PC-9 (cell line): ENCODE results near the gene CEBPA. TPM values are rescaled to one million over a fixed set of nuclear protein-coding genes. Genes with fewer than 3 reads are reported as not detected.

Source experiments
- BruUV-seq: library from RNA; stranded (reverse); fragments of 400-500 nt; replicated peaks from 2 replicates; lab custom pipeline; 2021; lab: Mats Ljungman, UMichigan
- CTCF ChIA-PET: fragments of 300-600 bp; sonication (Branson Sonifier 250); formaldehyde crosslinking; loops from one replicate; lab custom pipeline; 2022; ENCODE audit warnings: antibody characterized with exemption; lab: Charles Lee
- POLR2A ChIA-PET: fragments of 300-600 bp; sonication (Branson Sonifier 250); formaldehyde crosslinking; loops from one replicate; lab custom pipeline; 2022; ENCODE audit warnings: antibody characterized with exemption; ENCODE audit not compliant: unreplicated experiment; lab: Charles Lee
- DNase-seq, 2 experiments: peaks; one replicate each; pipeline versions ENCODE4 v3.0.0 to v3.0.0-alpha.2; 2015 to 2022; ENCODE audit warnings: mixed read lengths in 1 of 2
- H2AFZ ChIP-seq: fragments of 200-600 bp; sonication (generic); 2 replicates; pipeline ENCODE4 v1.8.1; 2017; ENCODE audit warnings: antibody characterized with exemption
- H3F3A ChIP-seq: fragments of 200-600 bp; sonication (generic); 2 replicates; pipeline ENCODE4 v1.8.1; 2017; ENCODE audit warnings: antibody characterized with exemption, mild to moderate bottlenecking, low read depth; ENCODE audit not compliant: insufficient read depth
- H3K27ac ChIP-seq: fragments of 200-600 bp; sonication (generic); 2 replicates; pipeline ENCODE4 v1.6.1; 2016; ENCODE audit warnings: mixed run types
- H3K27me3 ChIP-seq: fragments of 200-600 bp; sonication (generic); 2 replicates; pipeline ENCODE4 v1.6.1; 2016; ENCODE audit warnings: low read depth, mixed run types; ENCODE audit not compliant: insufficient read depth
- H3K36me3 ChIP-seq: fragments of 200-600 bp; sonication (generic); 2 replicates; pipeline ENCODE4 v1.6.1; 2016; ENCODE audit warnings: low read depth, mixed run types
- H3K4me1 ChIP-seq: fragments of 200-600 bp; sonication (generic); replicated peaks from 2 replicates; pipeline ENCODE4 v1.6.1; 2016; ENCODE audit warnings: mixed run types; ENCODE audit not compliant: insufficient read depth
- H3K4me2 ChIP-seq: fragments of 200-600 bp; sonication (generic); 2 replicates; pipeline ENCODE4 v1.6.1; 2017; ENCODE audit warnings: mixed run types
- H3K4me3 ChIP-seq: fragments of 200-600 bp; sonication (generic); 2 replicates; pipeline ENCODE4 v1.6.1; 2016; ENCODE audit warnings: mixed run types
- H3K79me2 ChIP-seq: fragments of 200-600 bp; sonication (generic); 2 replicates; pipeline ENCODE4 v1.6.1; 2017; ENCODE audit warnings: low read depth, mixed run types
- H3K9me2 ChIP-seq: fragments of 200-600 bp; sonication (generic); 2 replicates; pipeline ENCODE4 v1.8.1; 2017; ENCODE audit warnings: mild to moderate bottlenecking; ENCODE audit not compliant: insufficient read depth
- H3K9me3 ChIP-seq: fragments of 200-600 bp; sonication (generic); 2 replicates; pipeline ENCODE4 v1.8.1; 2016; ENCODE audit warnings: low read depth; ENCODE audit not compliant: insufficient read depth
- H4K20me1 ChIP-seq: fragments of 200-600 bp; sonication (generic); 2 replicates; pipeline ENCODE4 v1.8.1; 2017; ENCODE audit not compliant: insufficient read depth
- EZH2 ChIP-seq: fragments of 200-600 bp; sonication (generic); IDR thresholded peaks from 2 replicates; pipeline ENCODE4 v1.8.0; 2017; ENCODE audit warnings: antibody characterized with exemption, low read depth
- intact Hi-C: fragments of 100-400 bp; cut with micrococcal nuclease; formaldehyde crosslinking; loops from one replicate; pipeline ENCODE4 v1.10.0; 2022; ENCODE audit not compliant: unreplicated experiment
- total RNA-seq: library from RNA; stranded (reverse); gene quantifications from 2 replicates; pipeline ENCODE4 v1.2.3, GENCODE V29; 2021
- TF ChIP-seq, protein P1 (sequence below): fragments of 200-600 bp; sonication (generic); conservative IDR thresholded peaks from 2 replicates; pipeline ENCODE4 v1.6.1; 2017; ENCODE audit warnings: mixed run types, antibody characterized with exemption, mild to moderate bottlenecking, moderate library complexity

Gene CEBPA
- total RNA-seq, 1 experiment from 2014 or later: 8.9 TPM

DNA sequence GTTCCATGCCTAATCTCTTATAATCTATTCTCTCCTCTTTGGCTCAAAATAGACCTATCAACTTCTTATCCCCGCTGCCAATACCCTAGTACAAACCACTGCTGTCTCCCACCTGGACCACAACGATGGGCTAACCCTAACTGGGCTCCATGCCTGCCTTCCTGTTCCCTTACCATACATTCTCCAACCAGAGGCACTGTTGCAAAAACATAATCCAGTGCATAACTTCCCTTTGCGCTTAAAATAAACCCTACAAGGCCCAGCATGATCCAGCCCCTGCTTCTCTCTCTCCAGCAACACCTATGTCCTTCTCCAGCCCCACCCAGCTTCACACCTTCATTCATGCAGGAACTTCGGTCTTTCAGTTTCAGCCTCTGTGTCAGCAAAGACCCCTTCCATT lies 27.4 kb upstream of the CEBPA start:
- CTCF ChIA-PET: no interaction called here
- H3K4me2 ChIP-seq: no peak overlapping the region

DNA sequence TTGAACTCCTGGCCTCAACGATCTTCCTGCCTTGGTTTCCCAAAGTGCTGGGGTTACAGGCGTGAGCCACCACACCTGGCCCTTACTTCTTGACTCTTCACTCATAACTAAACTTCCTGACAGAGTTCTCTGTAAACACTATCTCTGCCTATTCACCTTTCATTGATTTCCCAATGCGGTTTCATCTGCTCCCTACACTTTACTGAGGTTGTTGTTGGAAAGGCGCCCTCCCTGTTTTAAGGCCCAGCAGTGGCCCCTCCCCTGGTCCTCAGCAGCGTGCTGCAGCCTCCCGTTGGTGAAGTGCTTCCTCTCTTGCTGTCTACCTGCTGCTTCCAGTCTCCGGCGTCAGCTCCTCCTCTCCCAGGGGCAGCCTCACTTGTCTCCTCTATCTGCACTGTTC lies 26.7 kb upstream of the CEBPA start:
- Histone ChIP-seq H3K27me3 (no peaks in the 10 kb centered on the region), H3K79me2 (no peaks in the 10 kb centered on the region), H3K4me1 (no peaks in the 10 kb centered on the region), H3F3A (no peaks in the 10 kb centered on the region), H3K36me3 (no peaks in the 10 kb centered on the region), H3K9me2 (no peaks in the 10 kb centered on the region), H3K9me3 (no peaks in the 10 kb centered on the region; the same call in 1 of the 2 replicates), H3K27ac (no peak overlapping the region), H3K4me3 (no peak overlapping the region), H2AFZ (no peak overlapping the region), H3K4me2 (no peak overlapping the region), H4K20me1 (no peaks in the 10 kb centered on the region)
- ChIA-PET CTCF (no interaction called here), POLR2A (no interaction called here)
- no TSS peak for BruUV-seq
- no peak for TF ChIP-seq EZH2
- TF ChIP-seq, protein P1, sequence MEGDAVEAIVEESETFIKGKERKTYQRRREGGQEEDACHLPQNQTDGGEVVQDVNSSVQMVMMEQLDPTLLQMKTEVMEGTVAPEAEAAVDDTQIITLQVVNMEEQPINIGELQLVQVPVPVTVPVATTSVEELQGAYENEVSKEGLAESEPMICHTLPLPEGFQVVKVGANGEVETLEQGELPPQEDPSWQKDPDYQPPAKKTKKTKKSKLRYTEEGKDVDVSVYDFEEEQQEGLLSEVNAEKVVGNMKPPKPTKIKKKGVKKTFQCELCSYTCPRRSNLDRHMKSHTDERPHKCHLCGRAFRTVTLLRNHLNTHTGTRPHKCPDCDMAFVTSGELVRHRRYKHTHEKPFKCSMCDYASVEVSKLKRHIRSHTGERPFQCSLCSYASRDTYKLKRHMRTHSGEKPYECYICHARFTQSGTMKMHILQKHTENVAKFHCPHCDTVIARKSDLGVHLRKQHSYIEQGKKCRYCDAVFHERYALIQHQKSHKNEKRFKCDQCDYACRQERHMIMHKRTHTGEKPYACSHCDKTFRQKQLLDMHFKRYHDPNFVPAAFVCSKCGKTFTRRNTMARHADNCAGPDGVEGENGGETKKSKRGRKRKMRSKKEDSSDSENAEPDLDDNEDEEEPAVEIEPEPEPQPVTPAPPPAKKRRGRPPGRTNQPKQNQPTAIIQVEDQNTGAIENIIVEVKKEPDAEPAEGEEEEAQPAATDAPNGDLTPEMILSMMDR: no peak
- DNase-seq: no peak
- intact Hi-C loops: no loop called here

More for the DNA sequence above, 27.4 kb upstream of the CEBPA start:
- Histone ChIP-seq H3K27ac (no peak overlapping the region), H3K4me1 (no peaks in the 10 kb centered on the region), H3K36me3 (no peaks in the 10 kb centered on the region), H3F3A (no peaks in the 10 kb centered on the region), H3K27me3 (no peaks in the 10 kb centered on the region), H3K79me2 (no peaks in the 10 kb centered on the region), H4K20me1 (no peaks in the 10 kb centered on the region), H3K4me3 (no peak overlapping the region), H3K9me3 (no peaks in the 10 kb centered on the region; the same call in 1 of the 2 replicates), H2AFZ (no peak overlapping the region), H3K9me2 (no peaks in the 10 kb centered on the region)
- no TSS peak for BruUV-seq
- DNase-seq: no peak
- POLR2A ChIA-PET: no interaction called here
- intact Hi-C loops: no loop called here
- no peak for TF ChIP-seq EZH2
- TF ChIP-seq, protein P1: no peak

DNA sequence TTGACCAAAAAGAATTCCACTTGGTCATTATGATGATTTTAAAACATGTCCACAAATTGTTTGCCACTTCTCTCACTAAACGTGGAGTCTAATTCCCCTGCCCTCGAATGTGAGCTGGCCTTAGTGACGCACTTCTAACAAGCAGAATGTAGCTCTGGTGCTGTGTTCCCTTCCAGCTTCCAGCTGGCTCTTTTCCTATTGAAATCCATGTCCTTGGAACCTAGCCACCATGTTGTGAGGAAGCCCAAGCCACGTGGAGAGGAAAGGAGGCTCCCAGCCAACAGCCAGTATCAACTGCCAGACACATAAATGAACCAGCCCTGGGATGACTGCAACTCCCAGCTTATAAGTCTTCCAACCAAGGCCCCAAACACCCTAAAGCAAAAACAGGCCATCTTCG lies 23.6 kb upstream of the CEBPA start:
- ChIA-PET POLR2A (no interaction called here), CTCF (no interaction called here)
- intact Hi-C loops: no loop called here
- Histone ChIP-seq H3K4me2 (no peak overlapping the region), H3K27me3 (no peaks in the 10 kb centered on the region), H3K79me2 (no peaks in the 10 kb centered on the region), H3F3A (no peaks in the 10 kb centered on the region), H3K4me3 (no peak overlapping the region), H3K36me3 (no peaks in the 10 kb centered on the region), H3K4me1 (no peaks in the 10 kb centered on the region), H3K9me2 (no peaks in the 10 kb centered on the region), H3K9me3 (no peaks in the 10 kb centered on the region; the same call in 1 of the 2 replicates), H3K27ac (no peak overlapping the region), H2AFZ (no peak overlapping the region), H4K20me1 (no peaks in the 10 kb centered on the region)
- TF ChIP-seq EZH2: no peak
- TF ChIP-seq, protein P1: no peak
- BruUV-seq: no TSS peak
- DNase-seq: no peak
